ENCODE measurements around the gene SNORC. TPM values are rescaled to one million over a fixed set of nuclear protein-coding genes. Genes with fewer than 3 reads are reported as not detected.

SNORC gene
- total and polyA plus RNA-seq, 10 of the 15 experiments (the other 5 are each of a cell fraction or from before 2014, with no cell fraction given) = 0.04 to 0.74 (median 0.45) TPM; not detected in 4

- TF ChIP-seq, protein P1, sequence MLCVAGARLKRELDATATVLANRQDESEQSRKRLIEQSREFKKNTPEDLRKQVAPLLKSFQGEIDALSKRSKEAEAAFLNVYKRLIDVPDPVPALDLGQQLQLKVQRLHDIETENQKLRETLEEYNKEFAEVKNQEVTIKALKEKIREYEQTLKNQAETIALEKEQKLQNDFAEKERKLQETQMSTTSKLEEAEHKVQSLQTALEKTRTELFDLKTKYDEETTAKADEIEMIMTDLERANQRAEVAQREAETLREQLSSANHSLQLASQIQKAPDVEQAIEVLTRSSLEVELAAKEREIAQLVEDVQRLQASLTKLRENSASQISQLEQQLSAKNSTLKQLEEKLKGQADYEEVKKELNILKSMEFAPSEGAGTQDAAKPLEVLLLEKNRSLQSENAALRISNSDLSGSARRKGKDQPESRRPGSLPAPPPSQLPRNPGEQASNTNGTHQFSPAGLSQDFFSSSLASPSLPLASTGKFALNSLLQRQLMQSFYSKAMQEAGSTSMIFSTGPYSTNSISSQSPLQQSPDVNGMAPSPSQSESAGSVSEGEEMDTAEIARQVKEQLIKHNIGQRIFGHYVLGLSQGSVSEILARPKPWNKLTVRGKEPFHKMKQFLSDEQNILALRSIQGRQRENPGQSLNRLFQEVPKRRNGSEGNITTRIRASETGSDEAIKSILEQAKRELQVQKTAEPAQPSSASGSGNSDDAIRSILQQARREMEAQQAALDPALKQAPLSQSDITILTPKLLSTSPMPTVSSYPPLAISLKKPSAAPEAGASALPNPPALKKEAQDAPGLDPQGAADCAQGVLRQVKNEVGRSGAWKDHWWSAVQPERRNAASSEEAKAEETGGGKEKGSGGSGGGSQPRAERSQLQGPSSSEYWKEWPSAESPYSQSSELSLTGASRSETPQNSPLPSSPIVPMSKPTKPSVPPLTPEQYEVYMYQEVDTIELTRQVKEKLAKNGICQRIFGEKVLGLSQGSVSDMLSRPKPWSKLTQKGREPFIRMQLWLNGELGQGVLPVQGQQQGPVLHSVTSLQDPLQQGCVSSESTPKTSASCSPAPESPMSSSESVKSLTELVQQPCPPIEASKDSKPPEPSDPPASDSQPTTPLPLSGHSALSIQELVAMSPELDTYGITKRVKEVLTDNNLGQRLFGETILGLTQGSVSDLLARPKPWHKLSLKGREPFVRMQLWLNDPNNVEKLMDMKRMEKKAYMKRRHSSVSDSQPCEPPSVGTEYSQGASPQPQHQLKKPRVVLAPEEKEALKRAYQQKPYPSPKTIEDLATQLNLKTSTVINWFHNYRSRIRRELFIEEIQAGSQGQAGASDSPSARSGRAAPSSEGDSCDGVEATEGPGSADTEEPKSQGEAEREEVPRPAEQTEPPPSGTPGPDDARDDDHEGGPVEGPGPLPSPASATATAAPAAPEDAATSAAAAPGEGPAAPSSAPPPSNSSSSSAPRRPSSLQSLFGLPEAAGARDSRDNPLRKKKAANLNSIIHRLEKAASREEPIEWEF (IDR thresholded peaks at IDR 0.05; ENCODE audit: insufficient replicate concordance, low read depth, low read length) = no peak
- TF ChIP-seq PAX8 (IDR thresholded peaks at IDR 0.05) (no peak), CREB1 (IDR thresholded peaks at IDR 0.05; ENCODE audit: low read depth) (no peak), CHD4 (IDR thresholded peaks at IDR 0.05) (no peak), USF2 (IDR thresholded peaks at IDR 0.05; ENCODE audit: borderline replicate concordance, low read depth, low read length) (no peak), SUPT20H (IDR thresholded peaks at IDR 0.05; ENCODE audit: borderline replicate concordance, control insufficient read depth, low read depth, low read length) (no peak)
Observed at GRCh38 chr2:232894251-232894650, 24.2 kb downstream of the SNORC start (continued).

GRCh38 chr2:232894746-232895145 lies 24.7 kb downstream of the SNORC start:
- Histone ChIP-seq H4K20me1 (ENCODE audit: control insufficient read depth, insufficient read depth) (no peaks in the 10 kb centered on the region), H3K36me3 (ENCODE audit: control insufficient read depth in 2 of 2, insufficient read depth in 2 of 2, low read length in 1 of 2) (no peaks in the 10 kb centered on the region), H3K79me2 (ENCODE audit: control insufficient read depth, insufficient read depth, low read length) (no peaks in the 10 kb centered on the region), H3K27ac (ENCODE audit: control insufficient read depth, insufficient read depth) (no peak overlapping the region), H2AFZ (ENCODE audit: control insufficient read depth, low read depth, low read length) (no peak overlapping the region), H3K4me2 (ENCODE audit: control insufficient read depth, insufficient read depth) (no peak overlapping the region), H3K9me3 (replicated peaks; ENCODE audit: control insufficient read depth, insufficient read depth, low read length) (no peaks in the 10 kb centered on the region), H3K27me3 (replicated peaks in 1 of 2; ENCODE audit: control insufficient read depth in 2 of 2, insufficient read depth in 2 of 2, low read length in 1 of 2) (no peaks in the 10 kb centered on the region), H3K9ac (ENCODE audit: control insufficient read depth, insufficient read depth, low read length) (no peak overlapping the region), H3K4me3 (no peak overlapping the region), H3K4me1 (ENCODE audit: control insufficient read depth, insufficient read depth, low read length) (no peaks in the 10 kb centered on the region)
- in situ Hi-C loops (cut with MboI) (no loop called here), intact Hi-C loops (cut with micrococcal nuclease; ENCODE audit: unreplicated experiment) (no loop called here)
- no peak for DNase-seq (ENCODE audit: low read depth, low spot score)
- FAIRE-seq = no peak
- ChIA-PET CTCF (no interaction called here), SMC1A (ENCODE audit: uncharacterized antibody, unreplicated experiment) (no interaction called here), POLR2A (no interaction called here), RAD21 (ENCODE audit: unreplicated experiment) (no interaction called here)
- no TSS peak for BruUV-seq (replicated peaks)
- ATAC-seq = no peak
- 51% methylated on average over 19 of the region's 19 CpGs for WGBS (ENCODE audit: insufficient coverage, insufficient replicate concordance, low lambda C conversion rate, missing lambda C conversion rate)
- no peak for TF ChIP-seq IKZF1 (conservative IDR thresholded peaks at IDR 0.05)
- TF ChIP-seq MEF2A (IDR thresholded peaks at IDR 0.05; ENCODE audit: insufficient read depth, low read depth, low read length) = no peak
- TF ChIP-seq RAD21 (IDR thresholded peaks at IDR 0.05; ENCODE audit: insufficient read depth, low read depth, low read length) = no peak
- no peak for TF ChIP-seq ZSCAN29 (IDR thresholded peaks at IDR 0.05)
- TF ChIP-seq NFYA (IDR thresholded peaks at IDR 0.05; ENCODE audit: borderline replicate concordance, low read depth, low read length) = no peak
- TF ChIP-seq, protein P2, sequence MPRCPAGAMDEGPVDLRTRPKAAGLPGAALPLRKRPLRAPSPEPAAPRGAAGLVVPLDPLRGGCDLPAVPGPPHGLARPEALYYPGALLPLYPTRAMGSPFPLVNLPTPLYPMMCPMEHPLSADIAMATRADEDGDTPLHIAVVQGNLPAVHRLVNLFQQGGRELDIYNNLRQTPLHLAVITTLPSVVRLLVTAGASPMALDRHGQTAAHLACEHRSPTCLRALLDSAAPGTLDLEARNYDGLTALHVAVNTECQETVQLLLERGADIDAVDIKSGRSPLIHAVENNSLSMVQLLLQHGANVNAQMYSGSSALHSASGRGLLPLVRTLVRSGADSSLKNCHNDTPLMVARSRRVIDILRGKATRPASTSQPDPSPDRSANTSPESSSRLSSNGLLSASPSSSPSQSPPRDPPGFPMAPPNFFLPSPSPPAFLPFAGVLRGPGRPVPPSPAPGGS (IDR thresholded peaks at IDR 0.05; ENCODE audit: borderline replicate concordance, insufficient read depth, low read depth, low read length, poor library complexity, severe bottlenecking) = no peak

Measured in GM12878 (cell line).